Caco-2 (cell line): ENCODE data around the gene CASP10. TPM values are rescaled to one million over a fixed set of nuclear protein-coding genes. Genes with fewer than 3 reads are reported as not detected.

Experiments used
- BruUV-seq: library from RNA; stranded (reverse); fragments of 400-500 nt; replicated peaks from 2 replicates; lab custom pipeline; 2021; lab: Mats Ljungman, UMichigan
- CTCF ChIA-PET: fragments of 300-600 bp; sonication (Branson Sonifier 250); formaldehyde crosslinking; loops from one replicate; lab custom pipeline; 2022; ENCODE audit warnings: antibody characterized with exemption; lab: Charles Lee
- POLR2A ChIA-PET: fragments of 300-600 bp; sonication (Branson Sonifier 250); formaldehyde crosslinking; loops from one replicate; lab custom pipeline; 2022; ENCODE audit warnings: antibody characterized with exemption; lab: Charles Lee
- DNase-seq, 2 experiments: peaks; one replicate each; pipeline versions ENCODE4 v3.0.0 to v3.0.0-alpha.2; 2020 to 2022
- H3K27me3 ChIP-seq: replicated peaks from 2 replicates; pipeline ENCODE4 v1.6.0; 2011; ENCODE audit warnings: low read length; ENCODE audit not compliant: control insufficient read depth, insufficient read depth
- H3K36me3 ChIP-seq: 2 replicates; pipeline ENCODE4 v1.5.1; 2011; ENCODE audit warnings: low read length; ENCODE audit not compliant: control insufficient read depth, insufficient read depth
- H3K4me1 ChIP-seq: fragments of 250-450 bp; sonication (Bioruptor Pico); 2 replicates; pipeline ENCODE4 v1.5.1; 2020; ENCODE audit warnings: mild to moderate bottlenecking
- H3K4me3 ChIP-seq: 2 replicates; pipeline ENCODE4 v1.5.1; 2011; ENCODE audit warnings: low read depth, mild to moderate bottlenecking, control low read depth, low read length
- H3K9me3 ChIP-seq: fragments of 250-450 bp; sonication (Bioruptor Pico); 2 replicates; pipeline ENCODE4 v1.5.1; 2020; ENCODE audit warnings: mild to moderate bottlenecking, moderate library complexity
- H3K27ac Mint-ChIP-seq: one replicate; pipeline ENCODE4 v1.8.0; 2022; ENCODE audit warnings: mixed read lengths; ENCODE audit not compliant: unreplicated experiment
- H3K27me3 Mint-ChIP-seq: one replicate; pipeline ENCODE4 v1.8.0; 2022; ENCODE audit warnings: mixed read lengths; ENCODE audit not compliant: insufficient read depth, unreplicated experiment
- H3K36me3 Mint-ChIP-seq: one replicate; pipeline ENCODE4 v1.8.0; 2022; ENCODE audit warnings: mild to moderate bottlenecking, mixed read lengths; ENCODE audit not compliant: insufficient read depth, unreplicated experiment
- H3K4me1 Mint-ChIP-seq: one replicate; pipeline ENCODE4 v1.8.0; 2022; ENCODE audit warnings: low read depth, mixed read lengths; ENCODE audit not compliant: unreplicated experiment
- H3K4me3 Mint-ChIP-seq: one replicate; pipeline ENCODE4 v1.8.0; 2022; ENCODE audit warnings: mild to moderate bottlenecking, moderate library complexity, mixed read lengths; ENCODE audit not compliant: unreplicated experiment
- H3K9me3 Mint-ChIP-seq: one replicate; pipeline ENCODE4 v1.8.0; 2022; ENCODE audit warnings: mixed read lengths; ENCODE audit not compliant: unreplicated experiment
- CTCF ChIP-seq, 2 experiments: fragments of 200-600 bp in 1 of 2; IDR thresholded peaks; 1 replicate in 1 of 2; 2 replicates in 1 of 2; pipeline versions ENCODE4 v1.5.1 to v1.8.0; 2011 to 2022; ENCODE audit warnings: antibody characterized with exemption in 1 of 2, control low read depth in 1 of 2, inconsistent platforms in 1 of 2, low read depth in 1 of 2, low read length in 1 of 2, mild to moderate bottlenecking in 1 of 2, moderate library complexity in 1 of 2; ENCODE audit not compliant: insufficient read depth in 1 of 2, severe bottlenecking in 1 of 2, unreplicated experiment in 1 of 2
- intact Hi-C: fragments of 100-400 bp; cut with micrococcal nuclease; formaldehyde crosslinking; loops from one replicate; pipeline ENCODE4 v1.10.0; 2022; ENCODE audit not compliant: unreplicated experiment
- total RNA-seq: library from RNA; stranded (reverse); gene quantifications from 2 replicates; pipeline ENCODE4 v1.2.3, GENCODE V29; 2022

Gene CASP10
- total RNA-seq, 1 experiment from 2014 or later, result 5.8 TPM

- intact Hi-C loops, result no loop called here
- no TSS peak for BruUV-seq
Measured at GRCh38 chr2:201150454-201151020, 32.4 kb upstream of the CASP10 start.

GRCh38 chr2:201151127-201151981, 31.6 kb upstream of the CASP10 start:
- H3K9me3 Mint-ChIP-seq, result no peaks in the 10 kb centered on the region
- H3K4me1 Mint-ChIP-seq, result peaks cover 37% of the 10 kb centered on the region
- H3K27me3 Mint-ChIP-seq, result no peaks in the 10 kb centered on the region
- H3K4me3 Mint-ChIP-seq, result peak overlapping the region; percentile 29
- Histone ChIP-seq H3K4me1 (peaks cover 60% of the 10 kb centered on the region), H3K9me3 (peaks cover 7% of the 10 kb centered on the region; the same call in 1 of the 2 replicates), H3K4me3 (no peak overlapping the region), H3K36me3 (peaks cover 6% of the 10 kb centered on the region), H3K27me3 (no peaks in the 10 kb centered on the region)
- no peak for TF ChIP-seq CTCF (IDR thresholded peaks at IDR 0.05; ENCODE audit: insufficient read depth in 1 of 2, low read depth in 1 of 2, low read length in 1 of 2, severe bottlenecking in 1 of 2, unreplicated experiment in 1 of 2)
- BruUV-seq, result TSS peak; percentile 31
- POLR2A ChIA-PET, result interaction anchor here (1.1 kb wide), 1 partner anchor 35 kb away, joined by 3 read pairs; the partner anchor contains the start of gene CFLAR
- peaks cover 71% of the 10 kb centered on the region for H3K36me3 Mint-ChIP-seq
- intact Hi-C loops, result no loop called here
- peak overlapping the region; percentile 79 for H3K27ac Mint-ChIP-seq
- CTCF ChIA-PET, result no interaction called here
- no peak for DNase-seq

More at GRCh38 chr2:201150454-201151020, 32.4 kb upstream of the CASP10 start:
- Histone ChIP-seq H3K27me3 (no peaks in the 10 kb centered on the region), H3K4me1 (peaks cover 65% of the 10 kb centered on the region), H3K4me3 (no peak overlapping the region), H3K36me3 (peaks cover 6% of the 10 kb centered on the region), H3K9me3 (peaks cover 7% of the 10 kb centered on the region; the same call in 1 of the 2 replicates)
- H3K9me3 Mint-ChIP-seq, result no peaks in the 10 kb centered on the region
- no peaks in the 10 kb centered on the region for H3K27me3 Mint-ChIP-seq
- TF ChIP-seq CTCF (IDR thresholded peaks at IDR 0.05; ENCODE audit: insufficient read depth in 1 of 2, low read depth in 1 of 2, low read length in 1 of 2, severe bottlenecking in 1 of 2, unreplicated experiment in 1 of 2), result no peak
- DNase-seq, result no peak
- H3K27ac Mint-ChIP-seq, result peak overlapping the region; percentile 79
- peaks cover 74% of the 10 kb centered on the region for H3K36me3 Mint-ChIP-seq
- CTCF ChIA-PET, result interaction anchor here (1.0 kb wide), 1 partner anchor 8 kb away, joined by 3 read pairs; no protein-coding TSS in a partner anchor
- POLR2A ChIA-PET, result interaction anchor here (0.8 to 1.1 kb wide), 2 partner anchors 24 to 34 kb away, joined by 3 read pairs; partner anchors contain the start of gene CFLAR
- peak overlapping the region; percentile 29 for H3K4me3 Mint-ChIP-seq
- H3K4me1 Mint-ChIP-seq, result peaks cover 37% of the 10 kb centered on the region

- DNase-seq, result no peak
- no TSS peak for BruUV-seq
- TF ChIP-seq CTCF (IDR thresholded peaks at IDR 0.05; ENCODE audit: insufficient read depth in 1 of 2, low read depth in 1 of 2, low read length in 1 of 2, severe bottlenecking in 1 of 2, unreplicated experiment in 1 of 2), result no peak
- peaks cover 7% of the 10 kb centered on the region; the same call in 1 of the 2 replicates for H3K9me3 ChIP-seq
- no peaks in the 10 kb centered on the region for H3K27me3 Mint-ChIP-seq
- intact Hi-C loops, result no loop called here
- peaks cover 55% of the 10 kb centered on the region for H3K4me1 ChIP-seq
- ChIA-PET CTCF (no interaction called here), POLR2A (no interaction called here)
- no peak overlapping the region for H3K27ac Mint-ChIP-seq
- peaks cover 37% of the 10 kb centered on the region for H3K4me1 Mint-ChIP-seq
- H3K4me3 ChIP-seq, result no peak overlapping the region
- no peaks in the 10 kb centered on the region for H3K9me3 Mint-ChIP-seq
- H3K36me3 ChIP-seq, result peaks cover 6% of the 10 kb centered on the region
- peaks cover 64% of the 10 kb centered on the region for H3K36me3 Mint-ChIP-seq
- H3K27me3 ChIP-seq, result no peaks in the 10 kb centered on the region
- no peak overlapping the region for H3K4me3 Mint-ChIP-seq
Measured at GRCh38 chr2:201152517-201152916, 30.4 kb upstream of the CASP10 start.
